ENCODE data around the gene TRIP11.

DNA sequence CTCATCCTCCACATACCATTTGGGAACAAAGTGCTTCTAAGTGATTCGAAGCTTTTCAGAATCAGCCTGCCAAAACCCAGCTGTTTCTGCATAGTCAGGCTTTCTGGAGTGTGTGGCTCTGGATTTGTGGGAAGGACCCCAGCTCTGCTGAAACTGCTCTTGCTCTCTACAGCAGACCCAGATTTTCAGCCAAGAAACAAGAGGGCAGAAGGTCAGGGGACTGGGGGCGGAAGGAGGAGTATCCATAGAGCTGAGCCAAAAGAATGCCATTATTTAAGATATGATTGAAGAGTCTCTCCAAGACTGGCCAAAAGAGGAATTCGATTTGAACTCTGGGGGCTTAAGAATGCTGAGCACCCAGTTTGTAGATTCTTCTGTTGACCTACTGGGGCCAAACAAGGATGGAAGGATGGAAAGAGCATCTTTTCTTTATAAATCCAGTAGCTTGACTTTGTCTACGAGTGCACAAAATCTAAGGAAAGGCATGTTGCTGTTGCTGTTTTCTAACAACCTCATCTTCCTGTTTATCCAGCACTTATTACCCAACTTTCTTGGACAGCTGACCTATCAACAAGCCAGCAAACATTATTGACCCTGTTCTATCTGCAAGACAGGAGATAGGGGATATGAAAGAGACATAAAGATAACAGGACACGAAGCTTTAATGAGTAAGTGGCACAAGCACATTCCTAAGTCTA, 121.5 kb downstream of the TRIP11 start:
- TF ChIP-seq, protein P1, sequence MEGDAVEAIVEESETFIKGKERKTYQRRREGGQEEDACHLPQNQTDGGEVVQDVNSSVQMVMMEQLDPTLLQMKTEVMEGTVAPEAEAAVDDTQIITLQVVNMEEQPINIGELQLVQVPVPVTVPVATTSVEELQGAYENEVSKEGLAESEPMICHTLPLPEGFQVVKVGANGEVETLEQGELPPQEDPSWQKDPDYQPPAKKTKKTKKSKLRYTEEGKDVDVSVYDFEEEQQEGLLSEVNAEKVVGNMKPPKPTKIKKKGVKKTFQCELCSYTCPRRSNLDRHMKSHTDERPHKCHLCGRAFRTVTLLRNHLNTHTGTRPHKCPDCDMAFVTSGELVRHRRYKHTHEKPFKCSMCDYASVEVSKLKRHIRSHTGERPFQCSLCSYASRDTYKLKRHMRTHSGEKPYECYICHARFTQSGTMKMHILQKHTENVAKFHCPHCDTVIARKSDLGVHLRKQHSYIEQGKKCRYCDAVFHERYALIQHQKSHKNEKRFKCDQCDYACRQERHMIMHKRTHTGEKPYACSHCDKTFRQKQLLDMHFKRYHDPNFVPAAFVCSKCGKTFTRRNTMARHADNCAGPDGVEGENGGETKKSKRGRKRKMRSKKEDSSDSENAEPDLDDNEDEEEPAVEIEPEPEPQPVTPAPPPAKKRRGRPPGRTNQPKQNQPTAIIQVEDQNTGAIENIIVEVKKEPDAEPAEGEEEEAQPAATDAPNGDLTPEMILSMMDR (IDR thresholded peaks at IDR 0.05; ENCODE audit: low read length): no peak
- TF ChIP-seq EZH2 (IDR thresholded peaks at IDR 0.05; ENCODE audit: borderline replicate concordance, low read length): no peak
